Measurements from ENCODE around the gene NBPF20.
"Not testable (repeated sequence)": the region's sequence is repeated elsewhere in the genome, so short reads cannot be mapped to it uniquely, and the experiment has no call there.

- TF ChIP-seq CTCF (conservative IDR thresholded peaks at IDR 0.05; ENCODE audit: low read depth in 2 of 2); ETS1 (IDR thresholded peaks at IDR 0.05); POLR2AphosphoS5 (IDR thresholded peaks at IDR 0.05; ENCODE audit: low read depth); STAT1 (IDR thresholded peaks at IDR 0.05; ENCODE audit: unreplicated experiment); EZH2phosphoT487 (IDR thresholded peaks at IDR 0.05; ENCODE audit: unreplicated experiment): not testable (repeated sequence)
- peak; percentile 56 for TF ChIP-seq EZH2 (IDR thresholded peaks at IDR 0.05; ENCODE audit: low read depth, unreplicated experiment)
- TF ChIP-seq, protein P1, sequence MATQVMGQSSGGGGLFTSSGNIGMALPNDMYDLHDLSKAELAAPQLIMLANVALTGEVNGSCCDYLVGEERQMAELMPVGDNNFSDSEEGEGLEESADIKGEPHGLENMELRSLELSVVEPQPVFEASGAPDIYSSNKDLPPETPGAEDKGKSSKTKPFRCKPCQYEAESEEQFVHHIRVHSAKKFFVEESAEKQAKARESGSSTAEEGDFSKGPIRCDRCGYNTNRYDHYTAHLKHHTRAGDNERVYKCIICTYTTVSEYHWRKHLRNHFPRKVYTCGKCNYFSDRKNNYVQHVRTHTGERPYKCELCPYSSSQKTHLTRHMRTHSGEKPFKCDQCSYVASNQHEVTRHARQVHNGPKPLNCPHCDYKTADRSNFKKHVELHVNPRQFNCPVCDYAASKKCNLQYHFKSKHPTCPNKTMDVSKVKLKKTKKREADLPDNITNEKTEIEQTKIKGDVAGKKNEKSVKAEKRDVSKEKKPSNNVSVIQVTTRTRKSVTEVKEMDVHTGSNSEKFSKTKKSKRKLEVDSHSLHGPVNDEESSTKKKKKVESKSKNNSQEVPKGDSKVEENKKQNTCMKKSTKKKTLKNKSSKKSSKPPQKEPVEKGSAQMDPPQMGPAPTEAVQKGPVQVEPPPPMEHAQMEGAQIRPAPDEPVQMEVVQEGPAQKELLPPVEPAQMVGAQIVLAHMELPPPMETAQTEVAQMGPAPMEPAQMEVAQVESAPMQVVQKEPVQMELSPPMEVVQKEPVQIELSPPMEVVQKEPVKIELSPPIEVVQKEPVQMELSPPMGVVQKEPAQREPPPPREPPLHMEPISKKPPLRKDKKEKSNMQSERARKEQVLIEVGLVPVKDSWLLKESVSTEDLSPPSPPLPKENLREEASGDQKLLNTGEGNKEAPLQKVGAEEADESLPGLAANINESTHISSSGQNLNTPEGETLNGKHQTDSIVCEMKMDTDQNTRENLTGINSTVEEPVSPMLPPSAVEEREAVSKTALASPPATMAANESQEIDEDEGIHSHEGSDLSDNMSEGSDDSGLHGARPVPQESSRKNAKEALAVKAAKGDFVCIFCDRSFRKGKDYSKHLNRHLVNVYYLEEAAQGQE (IDR thresholded peaks at IDR 0.05; ENCODE audit: unreplicated experiment) = not testable (repeated sequence)
These were observed 6.2 kb upstream of the NBPF20 start for GRCh38 chr1:145431363-145432256.
